Measurements from ENCODE around the gene CGA.

The CGA gene

GRCh38 chr6:87089135-87089534 lies 5.8 kb downstream of the CGA start:
- TF ChIP-seq ZNF529 (tag by site-specific recombination; IDR thresholded peaks at IDR 0.05; ENCODE audit: insufficient replicate concordance) (no peak), ZNF513 (tag by site-specific recombination; IDR thresholded peaks at IDR 0.05) (no peak), ZNF660 (tag by site-specific recombination; IDR thresholded peaks at IDR 0.05) (no peak), RBAK (tag by site-specific recombination; IDR thresholded peaks at IDR 0.05) (no peak), ZBTB8A (tag by site-specific recombination; IDR thresholded peaks at IDR 0.05) (no peak), SP3 (tag by site-specific recombination; IDR thresholded peaks at IDR 0.05) (no peak), ZNF114 (tag by site-specific recombination; IDR thresholded peaks at IDR 0.05) (no peak), ZNF747 (tag by site-specific recombination; IDR thresholded peaks at IDR 0.05) (no peak), ZNF664 (tag by site-specific recombination; IDR thresholded peaks at IDR 0.05) (no peak), ZNF530 (tag by site-specific recombination; IDR thresholded peaks at IDR 0.05; ENCODE audit: low read depth) (no peak), SALL2 (tag by site-specific recombination; IDR thresholded peaks at IDR 0.05; ENCODE audit: borderline replicate concordance) (no peak), ZBTB11 (tag by site-specific recombination; conservative IDR thresholded peaks at IDR 0.05; ENCODE audit: low read depth) (no peak), ATF2 (tag by site-specific recombination; IDR thresholded peaks at IDR 0.05; ENCODE audit: low read depth) (no peak), ZNF174 (tag by site-specific recombination; IDR thresholded peaks at IDR 0.05) (no peak)
- Histone ChIP-seq H3K4me1 (ENCODE audit: control insufficient read depth, insufficient read depth, low read length) (no peaks in the 10 kb centered on the region), H3K9me3 (ENCODE audit: control insufficient read depth, insufficient read depth, low read depth, low read length) (no peaks in the 10 kb centered on the region), H3K36me3 (ENCODE audit: control insufficient read depth in 2 of 2, insufficient read depth in 1 of 2, low read length in 2 of 2) (no peaks in the 10 kb centered on the region), H3K4me3 (ENCODE audit: low read depth, low read length) (no peak overlapping the region), H3K27ac (ENCODE audit: extremely low read depth, low read depth, low read length) (no peak overlapping the region)
- ChIA-PET CTCF (interaction anchor here (3.0 kb wide), 1 partner anchor 10 kb away, joined by 27 read pairs; no protein-coding TSS in a partner anchor), POLR2A (no interaction called here)

GRCh38 chr6:87088076-87088475 lies 6.8 kb downstream of the CGA start:
- CTCF ChIA-PET, result interaction anchor here (0.7 to 3.0 kb wide), 2 partner anchors 9 to 971 kb away, joined by 3 to 27 read pairs; no protein-coding TSS in a partner anchor
- Histone ChIP-seq H3K9me3 (ENCODE audit: control insufficient read depth, insufficient read depth, low read depth, low read length) (no peaks in the 10 kb centered on the region), H3K27ac (ENCODE audit: extremely low read depth, low read depth, low read length) (no peak overlapping the region), H3K4me1 (ENCODE audit: control insufficient read depth, insufficient read depth, low read length) (no peaks in the 10 kb centered on the region), H3K4me3 (ENCODE audit: low read depth, low read length) (no peak overlapping the region), H3K36me3 (ENCODE audit: control insufficient read depth in 2 of 2, insufficient read depth in 1 of 2, low read length in 2 of 2) (no peaks in the 10 kb centered on the region)
- no peak for TF ChIP-seq ZNF10 (tag by site-specific recombination; IDR thresholded peaks at IDR 0.05)
- no peak for TF ChIP-seq KLF10 (tag by site-specific recombination; IDR thresholded peaks at IDR 0.05)
- no peak for TF ChIP-seq ZNF677 (tag by site-specific recombination; IDR thresholded peaks at IDR 0.05)
- POLR2A ChIA-PET, result no interaction called here
